AG09309 (cell line): ENCODE results near the gene BICRA.

ENCODE experiments used
- DNase-seq: peaks from one replicate; pipeline ENCODE4 v3.0.0-alpha.2; 2010; ENCODE audit warnings: low read depth
- H3K4me3 ChIP-seq: 2 replicates; pipeline ENCODE4 v1.5.1; 2011; ENCODE audit warnings: mild to moderate bottlenecking, low read depth, low read length, moderate library complexity; ENCODE audit not compliant: control insufficient read depth
- TF ChIP-seq, protein P1 (sequence below): IDR thresholded peaks from 2 replicates; pipeline ENCODE4 v1.5.1; 2011; ENCODE audit warnings: mild to moderate bottlenecking, low read depth, low read length, inconsistent platforms; ENCODE audit not compliant: insufficient read depth, control insufficient read depth; ENCODE audit errors: missing control alignments

The BICRA gene

DNA sequence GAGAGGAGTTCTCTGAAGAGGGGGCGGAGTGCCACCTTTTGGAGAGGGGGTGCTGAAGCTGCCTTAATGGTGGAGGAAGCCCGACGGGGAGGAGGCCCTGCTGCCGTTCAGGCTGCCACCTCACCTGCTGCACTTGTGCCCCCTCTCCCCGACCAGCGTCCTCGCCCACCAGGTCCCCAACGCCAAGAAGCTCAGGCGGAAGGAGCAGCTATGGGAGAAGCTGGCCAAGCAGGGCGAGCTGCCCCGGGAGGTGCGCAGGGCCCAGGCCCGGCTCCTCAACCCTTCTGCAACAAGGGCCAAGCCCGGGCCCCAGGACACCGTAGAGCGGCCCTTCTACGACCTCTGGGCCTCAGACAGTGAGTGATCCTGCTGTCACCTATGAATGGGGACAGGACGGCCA lies 141.8 kb downstream of the BICRA start:
- H3K4me3 ChIP-seq, result no peak overlapping the region
- TF ChIP-seq, protein P1, sequence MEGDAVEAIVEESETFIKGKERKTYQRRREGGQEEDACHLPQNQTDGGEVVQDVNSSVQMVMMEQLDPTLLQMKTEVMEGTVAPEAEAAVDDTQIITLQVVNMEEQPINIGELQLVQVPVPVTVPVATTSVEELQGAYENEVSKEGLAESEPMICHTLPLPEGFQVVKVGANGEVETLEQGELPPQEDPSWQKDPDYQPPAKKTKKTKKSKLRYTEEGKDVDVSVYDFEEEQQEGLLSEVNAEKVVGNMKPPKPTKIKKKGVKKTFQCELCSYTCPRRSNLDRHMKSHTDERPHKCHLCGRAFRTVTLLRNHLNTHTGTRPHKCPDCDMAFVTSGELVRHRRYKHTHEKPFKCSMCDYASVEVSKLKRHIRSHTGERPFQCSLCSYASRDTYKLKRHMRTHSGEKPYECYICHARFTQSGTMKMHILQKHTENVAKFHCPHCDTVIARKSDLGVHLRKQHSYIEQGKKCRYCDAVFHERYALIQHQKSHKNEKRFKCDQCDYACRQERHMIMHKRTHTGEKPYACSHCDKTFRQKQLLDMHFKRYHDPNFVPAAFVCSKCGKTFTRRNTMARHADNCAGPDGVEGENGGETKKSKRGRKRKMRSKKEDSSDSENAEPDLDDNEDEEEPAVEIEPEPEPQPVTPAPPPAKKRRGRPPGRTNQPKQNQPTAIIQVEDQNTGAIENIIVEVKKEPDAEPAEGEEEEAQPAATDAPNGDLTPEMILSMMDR, result no peak
- no peak for DNase-seq

DNA sequence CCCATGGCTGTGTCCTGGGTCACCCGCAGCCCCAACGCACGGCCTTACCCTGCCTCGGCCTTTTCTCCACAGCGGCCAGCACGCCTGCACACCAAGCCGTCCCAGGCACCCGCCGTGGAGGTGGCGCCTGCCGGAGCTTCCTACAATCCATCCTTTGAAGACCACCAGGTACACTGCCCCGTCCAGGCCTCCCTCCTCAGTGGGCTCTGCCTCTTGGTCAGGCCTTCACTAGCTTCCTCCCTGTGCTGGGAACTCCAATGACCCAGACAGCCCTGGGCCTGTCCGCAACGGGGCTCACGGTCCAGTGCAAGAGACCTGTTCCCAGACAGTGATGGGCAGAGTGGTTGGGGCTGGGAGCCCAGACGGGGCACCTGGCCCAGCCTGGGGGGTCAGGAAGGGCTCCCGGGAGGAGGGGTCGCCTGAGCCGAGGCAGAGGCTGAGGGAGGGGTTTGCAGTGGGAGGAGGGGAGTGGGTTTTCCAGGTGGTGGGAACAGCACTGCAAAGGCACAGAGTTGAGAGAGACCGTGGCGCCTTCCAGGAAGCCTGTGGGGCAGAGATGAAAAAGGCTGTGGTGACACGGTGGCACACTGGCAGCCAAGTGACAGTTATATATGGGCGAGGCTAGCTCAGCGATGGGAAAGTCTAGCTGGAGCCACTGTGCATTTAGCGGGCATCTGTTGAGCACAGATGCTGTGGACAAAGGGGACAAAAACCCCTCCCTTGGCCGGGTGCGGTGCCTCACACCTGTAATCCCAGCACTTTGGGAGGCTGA lies 143.7 kb downstream of the BICRA start:
- H3K4me3 ChIP-seq, result no peak overlapping the region
- TF ChIP-seq, protein P1, result no peak
- DNase-seq, result no peak
